ENCODE results near the gene TLR4.

The TLR4 gene

DNA sequence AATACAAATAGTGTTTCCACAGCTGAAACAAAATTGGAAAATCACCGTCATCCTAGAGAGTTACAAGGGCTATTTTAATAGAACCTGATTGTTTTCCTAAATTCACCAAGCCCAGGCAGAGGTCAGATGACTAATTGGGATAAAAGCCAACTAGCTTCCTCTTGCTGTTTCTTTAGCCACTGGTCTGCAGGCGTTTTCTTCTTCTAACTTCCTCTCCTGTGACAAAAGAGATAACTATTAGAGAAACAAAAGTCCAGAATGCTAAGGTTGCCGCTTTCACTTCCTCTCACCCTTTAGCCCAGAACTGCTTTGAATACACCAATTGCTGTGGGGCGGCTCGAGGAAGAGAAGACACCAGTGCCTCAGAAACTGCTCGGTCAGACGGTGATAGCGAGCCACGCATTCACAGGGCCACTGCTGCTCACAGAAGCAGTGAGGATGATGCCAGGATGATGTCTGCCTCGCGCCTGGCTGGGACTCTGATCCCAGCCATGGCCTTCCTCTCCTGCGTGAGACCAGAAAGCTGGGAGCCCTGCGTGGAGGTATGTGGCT is at the start of gene TLR4:
TLR4 (plus strand) TSS at position 380 of the 552 bp plus-strand sequence; CDS start at position 450, 70 bp downstream.
- peak; percentile 95 for FAIRE-seq
- DNase-seq (ENCODE audit: insufficient read length, low spot score): peak; percentile 33

DNA sequence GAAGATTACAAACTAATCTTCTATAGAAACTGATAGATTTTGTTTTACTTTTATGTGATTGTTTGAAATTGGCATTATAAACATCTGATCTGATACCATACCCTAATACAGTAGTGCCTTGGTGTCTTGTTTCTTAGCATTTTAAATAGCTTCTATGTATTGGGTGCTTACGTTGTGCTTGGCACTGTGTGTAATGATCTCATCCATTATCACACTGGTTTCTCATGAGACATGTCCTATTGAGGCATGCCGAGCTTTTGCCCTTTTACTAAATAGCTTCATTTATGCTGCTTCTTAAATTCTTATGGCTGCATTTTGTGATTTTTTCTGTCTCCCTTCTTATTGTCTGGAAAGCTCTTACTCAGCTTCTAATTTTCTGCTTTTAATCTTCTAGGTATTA is 48.2 kb upstream of the TLR4 start:
- no peak for DNase-seq (ENCODE audit: insufficient read length, low spot score)

DNA sequence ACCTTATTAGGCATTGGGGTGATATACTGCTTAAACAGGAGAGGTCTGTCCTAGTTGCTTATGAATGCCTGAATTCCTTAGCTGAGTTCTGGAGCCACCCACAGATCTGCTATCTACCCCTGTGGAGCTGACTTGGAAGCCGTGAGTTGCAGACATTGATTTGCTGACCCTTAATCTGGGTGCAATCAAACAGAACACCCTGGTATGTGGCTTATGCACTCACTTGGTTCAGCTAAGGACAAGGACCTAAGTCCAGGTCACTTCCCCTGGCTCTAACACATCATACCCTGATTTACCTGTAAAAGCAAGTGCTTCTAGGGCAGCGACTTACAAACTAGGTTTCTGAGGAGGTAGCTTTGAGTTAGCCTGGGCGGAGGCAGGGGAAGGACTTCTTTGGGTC is 41.6 kb upstream of the TLR4 start:
- FAIRE-seq (no peak), DNase-seq (ENCODE audit: insufficient read length, low spot score) (no peak)

More for the DNA sequence above, 48.2 kb upstream of the TLR4 start:
- FAIRE-seq: no peak

DNA sequence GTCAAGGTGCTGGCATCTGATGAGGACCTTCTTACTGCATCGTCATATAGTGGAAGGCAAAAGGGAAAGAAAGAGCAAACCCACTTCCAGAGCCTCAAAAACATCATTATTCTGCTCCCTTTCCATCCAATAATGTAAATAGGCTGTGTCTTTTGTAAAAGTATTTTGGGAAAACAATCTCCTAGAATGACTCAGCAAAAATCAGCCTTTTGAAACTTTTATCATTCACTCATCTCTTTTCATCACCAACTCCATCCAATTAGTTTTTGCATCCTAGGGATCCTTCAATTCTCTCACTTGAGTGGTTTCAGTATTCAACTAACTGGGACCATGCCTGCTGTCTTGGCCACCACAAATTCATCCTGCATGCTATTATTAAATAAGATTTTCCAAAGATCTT is 39.8 kb upstream of the TLR4 start:
- DNase-seq (ENCODE audit: insufficient read length, low spot score): no peak
- no peak for FAIRE-seq

GRCh38 chr9:117665601-117666385 is 38.4 kb upstream of the TLR4 start:
- DNase-seq (ENCODE audit: insufficient read length, low spot score) (no peak), FAIRE-seq (no peak)

DNA sequence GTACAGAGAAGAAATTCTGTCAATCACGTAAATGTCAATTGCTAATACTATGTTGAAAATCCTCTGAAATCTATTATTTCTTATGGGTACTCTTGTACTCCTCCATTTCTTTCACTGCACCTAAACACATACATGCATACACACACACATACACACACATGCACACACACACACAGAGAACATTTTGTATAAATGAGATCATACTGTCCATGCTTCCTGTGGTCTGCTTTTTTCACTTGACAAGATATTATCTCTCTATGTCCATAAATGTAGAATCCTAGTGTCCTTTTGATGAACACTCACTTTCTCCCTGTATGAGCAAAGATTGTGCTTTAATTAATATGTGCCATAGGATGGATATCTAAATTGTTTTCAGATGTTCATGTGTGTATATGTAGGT is 32.7 kb upstream of the TLR4 start:
- FAIRE-seq: no peak
- DNase-seq (ENCODE audit: insufficient read length, low spot score): no peak

DNA sequence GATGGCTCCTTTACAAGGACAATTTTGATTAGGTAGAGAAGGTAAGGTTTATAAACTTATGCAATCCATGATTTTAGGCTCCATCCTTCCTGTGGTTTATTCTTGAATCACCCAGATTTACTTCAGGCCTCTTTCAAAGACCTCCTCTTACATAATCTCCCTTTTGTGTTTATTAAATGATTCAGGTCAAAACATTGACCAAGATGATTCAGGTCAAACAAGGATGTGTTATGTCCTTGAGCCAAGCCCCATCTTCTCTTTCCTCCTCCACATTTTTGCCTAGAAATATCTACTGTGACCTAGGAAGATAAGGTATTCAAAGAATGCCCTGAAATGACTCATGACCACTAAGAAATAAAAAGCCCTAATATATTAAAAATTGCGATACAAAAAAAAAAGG is 31.8 kb upstream of the TLR4 start:
- DNase-seq (ENCODE audit: insufficient read length, low spot score): no peak
- FAIRE-seq: no peak

DNA sequence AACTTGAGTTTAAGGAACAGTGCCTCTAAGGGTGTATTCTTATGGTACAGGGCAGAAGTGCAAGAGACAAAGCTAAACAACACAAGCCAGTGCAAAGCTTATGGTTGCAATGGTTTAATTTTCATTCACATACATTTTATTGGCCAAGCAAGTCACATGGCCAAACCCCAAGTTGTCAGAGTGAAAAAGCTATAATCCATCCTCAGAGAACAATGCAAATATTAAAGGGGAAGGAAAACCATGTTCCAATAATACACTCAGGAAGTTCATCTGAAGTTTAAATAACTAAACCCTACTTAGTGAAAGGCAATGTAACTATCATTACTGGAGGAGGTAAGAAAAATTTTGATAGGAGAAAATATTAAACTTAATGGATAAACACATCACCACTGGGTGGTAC is 26.6 kb upstream of the TLR4 start:
- DNase-seq (ENCODE audit: insufficient read length, low spot score): no peak
- no peak for FAIRE-seq

DNA sequence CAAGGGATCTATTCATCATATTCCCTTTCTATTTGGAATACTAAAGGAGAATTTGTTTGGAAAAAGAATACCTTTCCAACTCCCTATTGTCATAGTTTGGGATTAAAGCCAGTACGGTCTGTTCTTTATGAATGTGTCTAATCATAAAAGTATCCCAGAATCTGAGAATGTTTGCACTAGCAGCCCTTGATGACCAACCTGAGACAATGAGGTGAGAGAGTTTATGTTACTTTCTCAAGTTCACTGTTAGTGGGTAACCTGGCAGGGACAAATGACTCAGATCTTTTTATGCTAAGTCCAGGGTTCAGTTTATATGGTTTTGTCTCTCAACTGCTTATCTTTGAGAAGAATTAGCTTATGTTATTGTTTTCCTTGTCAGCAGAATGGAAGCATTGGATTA is 25.3 kb upstream of the TLR4 start:
- FAIRE-seq (no peak), DNase-seq (ENCODE audit: insufficient read length, low spot score) (no peak)

GRCh38 chr9:117679416-117679815 is 24.8 kb upstream of the TLR4 start:
- no peak for DNase-seq (ENCODE audit: insufficient read length, low spot score)
- FAIRE-seq: peak; percentile 70

DNA sequence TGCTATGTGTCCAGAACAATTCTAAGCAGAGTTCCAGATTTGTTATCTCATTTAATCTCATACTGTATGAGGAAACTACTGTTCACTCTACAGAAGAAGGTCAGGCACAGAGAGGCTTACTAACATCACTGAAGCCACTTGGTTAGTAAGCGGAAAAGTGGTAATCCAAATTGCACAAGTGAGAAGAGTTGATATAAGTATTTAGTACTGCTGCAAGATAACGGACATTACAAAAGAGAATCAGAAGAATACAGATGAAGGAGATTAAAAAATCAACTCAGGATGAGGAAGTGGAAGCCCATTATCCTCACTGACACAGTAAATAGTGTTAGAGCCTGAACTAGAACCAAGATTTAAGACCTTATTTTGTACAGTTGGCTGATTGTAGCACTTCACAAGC is 22.3 kb upstream of the TLR4 start:
- DNase-seq (ENCODE audit: insufficient read length, low spot score) (no peak), FAIRE-seq (no peak)

DNA sequence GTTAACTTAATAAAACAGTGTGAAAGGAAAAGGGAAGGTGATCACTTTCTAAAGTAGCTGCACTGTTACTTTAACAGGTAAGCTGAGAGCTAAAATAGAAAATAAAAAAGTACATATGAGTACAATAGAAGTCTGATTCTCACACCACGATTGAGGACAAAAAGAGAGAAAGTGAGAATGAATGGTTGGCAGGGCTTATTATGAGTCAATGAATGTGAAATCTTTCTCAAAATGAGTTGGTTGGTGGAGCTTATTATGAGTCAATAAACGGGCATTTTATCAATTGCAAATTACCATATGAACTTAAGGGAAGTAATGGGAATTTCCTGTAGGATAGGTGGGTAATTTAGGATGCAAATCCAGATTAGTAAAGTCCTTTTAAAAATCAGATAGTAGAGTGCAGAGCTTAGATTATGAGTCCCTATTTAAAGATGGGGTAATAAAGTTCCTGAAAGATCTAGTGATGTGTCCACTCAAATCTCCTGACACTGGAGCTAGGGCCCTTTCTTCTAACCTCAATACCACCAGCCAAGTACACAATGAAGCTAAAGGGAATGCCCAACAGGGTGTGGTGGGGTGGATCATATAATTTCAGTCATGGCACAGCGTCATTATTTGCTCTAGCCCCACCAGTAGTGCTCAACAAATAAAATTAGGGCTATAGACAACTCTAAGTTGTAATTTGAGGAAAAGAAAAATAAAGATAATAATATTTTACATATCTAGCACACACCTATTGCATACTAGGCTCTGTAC is 21.1 kb upstream of the TLR4 start:
- FAIRE-seq (peak; percentile 23), DNase-seq (ENCODE audit: insufficient read length, low spot score) (no peak)

DNA sequence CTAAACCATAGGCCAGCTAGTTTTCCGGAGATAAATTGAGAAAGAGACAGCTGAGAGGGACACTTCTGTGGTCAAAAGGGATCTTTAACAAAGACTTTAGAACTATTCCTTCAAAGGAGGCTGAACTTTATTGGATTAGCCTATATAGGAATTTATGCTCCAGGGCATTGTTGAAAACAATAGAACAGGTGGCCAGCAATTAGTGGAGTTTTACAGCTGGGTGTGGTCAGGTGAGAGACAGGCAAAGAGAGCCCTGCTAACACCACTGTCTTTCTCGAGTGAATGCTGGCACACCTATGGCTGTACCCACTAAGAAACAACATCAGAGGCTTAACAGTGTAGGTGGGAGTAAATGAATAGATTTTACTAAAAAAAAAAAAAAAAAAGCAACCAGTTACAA is 16.7 kb upstream of the TLR4 start:
- FAIRE-seq: no peak
- DNase-seq (ENCODE audit: insufficient read length, low spot score): no peak

DNA sequence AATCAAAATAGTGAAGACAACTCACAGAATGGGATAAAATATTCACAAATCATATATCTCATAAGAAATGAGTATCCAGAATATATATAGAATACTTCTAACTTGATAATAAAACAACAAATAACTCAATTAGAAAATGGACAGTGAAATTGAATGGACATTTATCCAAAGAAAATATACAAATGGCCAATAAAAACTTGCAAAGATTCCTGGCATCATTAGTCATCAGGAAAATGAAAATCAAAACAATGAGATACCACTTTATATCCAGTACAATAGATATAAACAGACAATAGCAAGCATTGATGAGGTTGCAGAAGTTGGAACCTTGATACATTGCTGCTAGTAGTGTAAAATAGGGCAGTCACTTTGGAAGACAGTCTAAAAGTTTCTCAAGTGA is 12.8 kb upstream of the TLR4 start:
- DNase-seq (ENCODE audit: insufficient read length, low spot score): no peak
- no peak for FAIRE-seq

GRCh38 chr9:117696154-117696553 is 8.0 kb upstream of the TLR4 start:
- FAIRE-seq (no peak), DNase-seq (ENCODE audit: insufficient read length, low spot score) (no peak)

- DNase-seq (ENCODE audit: insufficient read length, low spot score) (no peak), FAIRE-seq (no peak)
Observed at GRCh38 chr9:117697046-117697445, 7.2 kb upstream of the TLR4 start.

DNA sequence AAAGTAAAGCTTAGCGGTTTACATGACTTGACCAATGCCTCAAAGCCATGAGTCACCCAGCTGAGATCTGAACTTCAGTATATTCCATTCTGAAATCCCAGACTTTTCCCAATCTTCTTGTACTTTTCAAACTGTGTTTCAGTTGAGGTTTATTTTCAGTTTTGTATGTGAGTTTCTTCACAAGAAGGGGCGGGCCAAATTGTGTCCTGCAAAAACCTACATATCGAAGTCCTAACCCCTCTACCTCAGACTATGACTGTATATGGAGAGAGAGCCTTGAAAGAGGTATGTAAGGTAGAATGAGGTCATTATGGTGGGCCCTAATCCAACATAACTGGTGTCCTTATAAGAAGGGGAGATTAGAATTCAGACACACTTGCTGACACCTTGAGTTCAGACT is 666 bp upstream of the TLR4 start:
- no peak for DNase-seq (ENCODE audit: insufficient read length, low spot score)
- FAIRE-seq: no peak

GRCh38 chr9:117704597-117704996 is 394 bp downstream of the TLR4 start:
- DNase-seq (ENCODE audit: insufficient read length, low spot score) (no peak), FAIRE-seq (no peak)

- no peak for DNase-seq (ENCODE audit: insufficient read length, low spot score)
- peak; percentile 68 for FAIRE-seq
Observed at GRCh38 chr9:117705386-117705785, 1.2 kb downstream of the TLR4 start.

DNA sequence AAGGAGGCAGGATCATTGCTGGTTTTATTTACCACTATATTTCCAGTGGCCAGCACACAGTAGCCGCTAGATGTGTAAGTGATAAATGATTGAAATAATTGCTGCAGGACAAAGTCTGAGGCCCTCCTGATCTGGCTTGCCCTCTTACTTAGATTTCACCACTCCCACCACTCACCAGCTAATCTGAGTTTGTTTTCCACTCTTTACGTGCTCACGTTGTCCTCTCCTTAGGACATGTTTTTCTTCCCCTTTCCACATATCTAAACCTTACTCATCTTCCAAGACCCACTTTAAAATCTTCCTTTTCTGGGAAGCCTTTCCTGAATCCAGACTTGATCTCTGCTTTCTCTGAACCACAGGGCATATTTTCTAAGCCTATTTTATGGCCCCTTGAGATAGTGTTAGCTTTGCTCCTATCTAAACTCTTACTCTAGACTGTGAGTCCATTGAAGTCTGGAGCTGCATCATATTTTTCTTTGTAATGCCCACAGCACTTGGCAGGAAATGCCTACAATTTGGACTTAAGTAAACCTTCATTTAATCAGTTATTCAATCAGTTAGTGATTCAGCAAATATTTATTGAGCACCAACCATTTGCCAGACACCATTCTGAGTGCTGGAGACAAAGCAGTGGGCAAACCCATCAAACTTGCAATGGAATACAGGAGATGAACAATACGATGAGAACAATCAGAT is 2.4 kb downstream of the TLR4 start:
- DNase-seq (ENCODE audit: insufficient read length, low spot score): no peak
- peak; percentile 35 for FAIRE-seq

DNA sequence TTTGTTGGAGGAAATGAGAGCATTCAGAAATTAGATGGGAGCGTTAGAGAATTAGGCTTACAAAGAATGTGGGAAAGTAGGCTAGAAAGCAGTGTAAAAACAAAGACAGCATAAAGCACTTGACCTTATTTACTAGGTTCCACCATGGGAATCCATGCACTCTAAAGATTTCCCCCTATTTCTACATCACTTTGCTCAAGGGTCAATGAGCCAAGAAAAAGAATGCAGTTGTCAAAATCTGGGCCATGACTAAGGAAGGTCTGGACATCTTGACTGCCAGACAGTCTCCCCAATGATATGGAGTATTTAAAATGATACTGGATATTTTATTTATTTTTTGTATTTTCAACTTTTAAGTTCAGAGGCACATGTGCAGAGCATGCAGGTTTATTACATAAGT is 3.4 kb downstream of the TLR4 start:
- DNase-seq (ENCODE audit: insufficient read length, low spot score): no peak

More for the DNA sequence above, 3.4 kb downstream of the TLR4 start:
- no peak for FAIRE-seq
